Measurements from ENCODE around the gene ANKRD37. TPM values are rescaled to one million over a fixed set of nuclear protein-coding genes. Genes with fewer than 3 reads are reported as not detected.

ANKRD37 gene
- total RNA-seq, 4 donors from 2014 or later, result 8.0 to 20.4 (median 10.9) TPM

GRCh38 chr4:185426960-185427688 lies 30.5 kb downstream of the ANKRD37 start:
- 88% methylated on average over 22 of the region's 22 CpGs for WGBS
- no peaks in the 10 kb centered on the region for H3K9me3 ChIP-seq

GRCh38 chr4:185429660-185430059 lies 33.0 kb downstream of the ANKRD37 start:
- no peaks in the 10 kb centered on the region for H3K27me3 ChIP-seq
- 60% methylated on average over 5 of the region's 5 CpGs for WGBS
- no peaks in the 10 kb centered on the region for H3K9me3 ChIP-seq
- TF ChIP-seq POLR2A (IDR thresholded peaks at IDR 0.05) (no peak), POLR2AphosphoS5 (IDR thresholded peaks at IDR 0.05) (no peak), CTCF (IDR thresholded peaks at IDR 0.05) (no peak), EP300 (IDR thresholded peaks at IDR 0.05) (no peak)
- H3K36me3 ChIP-seq, result no peaks in the 10 kb centered on the region
- no peak for DNase-seq (ENCODE audit: low spot score in 2 of 2)
- H3K4me1 ChIP-seq, result peaks cover 9% of the 10 kb centered on the region
- H3K27ac ChIP-seq, result no peak overlapping the region
- no peak overlapping the region for H3K4me3 ChIP-seq

More at GRCh38 chr4:185426960-185427688, 30.5 kb downstream of the ANKRD37 start:
- TF ChIP-seq EP300 (IDR thresholded peaks at IDR 0.05) (no peak), POLR2AphosphoS5 (IDR thresholded peaks at IDR 0.05) (no peak), CTCF (IDR thresholded peaks at IDR 0.05) (no peak), POLR2A (IDR thresholded peaks at IDR 0.05) (no peak)
- Histone ChIP-seq H3K27ac (no peak overlapping the region), H3K4me1 (peaks cover 27% of the 10 kb centered on the region), H3K4me3 (no peak overlapping the region), H3K27me3 (no peaks in the 10 kb centered on the region), H3K36me3 (no peaks in the 10 kb centered on the region)
- no peak for DNase-seq (ENCODE audit: low spot score in 2 of 2)

- no peak overlapping the region for H3K4me3 ChIP-seq
- H3K27me3 ChIP-seq, result no peaks in the 10 kb centered on the region
- DNase-seq (ENCODE audit: low spot score in 2 of 2), result no peak
- H3K36me3 ChIP-seq, result no peaks in the 10 kb centered on the region
- TF ChIP-seq EP300 (IDR thresholded peaks at IDR 0.05) (no peak), POLR2AphosphoS5 (IDR thresholded peaks at IDR 0.05) (no peak), CTCF (IDR thresholded peaks at IDR 0.05) (no peak), POLR2A (IDR thresholded peaks at IDR 0.05) (no peak)
- H3K27ac ChIP-seq, result no peak overlapping the region
- H3K4me1 ChIP-seq, result no peaks in the 10 kb centered on the region
- H3K9me3 ChIP-seq, result no peaks in the 10 kb centered on the region
These were observed 38.8 kb downstream of the ANKRD37 start for GRCh38 chr4:185435466-185435865.

GRCh38 chr4:185437809-185438208 lies 41.2 kb downstream of the ANKRD37 start:
- Histone ChIP-seq H3K4me3 (no peak overlapping the region), H3K27ac (no peak overlapping the region), H3K27me3 (no peaks in the 10 kb centered on the region), H3K9me3 (no peaks in the 10 kb centered on the region), H3K36me3 (no peaks in the 10 kb centered on the region), H3K4me1 (no peaks in the 10 kb centered on the region)
- no peak for DNase-seq (ENCODE audit: low spot score in 2 of 2)
- no peak for TF ChIP-seq POLR2A (IDR thresholded peaks at IDR 0.05)
- TF ChIP-seq POLR2AphosphoS5 (IDR thresholded peaks at IDR 0.05), result no peak
- no peak for TF ChIP-seq CTCF (IDR thresholded peaks at IDR 0.05)
- TF ChIP-seq EP300 (IDR thresholded peaks at IDR 0.05), result no peak

- Histone ChIP-seq H3K36me3 (no peaks in the 10 kb centered on the region), H3K27me3 (no peaks in the 10 kb centered on the region), H3K4me1 (no peaks in the 10 kb centered on the region), H3K27ac (no peak overlapping the region), H3K4me3 (no peak overlapping the region), H3K9me3 (no peaks in the 10 kb centered on the region)
- 96% methylated on average over 2 of the region's 2 CpGs for whole genome bisulfite sequencing
- TF ChIP-seq POLR2AphosphoS5 (IDR thresholded peaks at IDR 0.05) (no peak), CTCF (IDR thresholded peaks at IDR 0.05) (no peak)
- no peak for DNase-seq (ENCODE audit: low spot score in 2 of 2)
These were observed 44.8 kb downstream of the ANKRD37 start for GRCh38 chr4:185441479-185441878.
